Natural killer cell (primary cell): ENCODE results near the gene TRIM71. TPM values are rescaled to one million over a fixed set of nuclear protein-coding genes. Genes with fewer than 3 reads are reported as not detected.
"Not testable (repeated sequence)": the region's sequence is repeated elsewhere in the genome, so short reads cannot be mapped to it uniquely, and the experiment has no call there.

ENCODE experiments used
- ATAC-seq, 3 donors: fragments of 150-1000 bp in 2 of 3; fragments of 200-7000 bp in 1 of 3; cut with Tn5 transposase; 1 replicate in 1 of 3; 2 replicates in 2 of 3; pipeline ENCODE4 v1.10.0; 2021; ENCODE audit warnings: mild to moderate bottlenecking in 2 of 3, moderate library complexity in 2 of 3
- DNase-seq, 2 donors: peaks; one replicate each; pipeline versions ENCODE4 v3.0.0 to v3.0.0-alpha.2; 2013 to 2021; ENCODE audit warnings: mixed read lengths in 1 of 2
- H3K27ac ChIP-seq: one replicate; pipeline ENCODE4 v1.5.1; 2013; ENCODE audit warnings: mild to moderate bottlenecking, low read length
- H3K27me3 ChIP-seq: one replicate; pipeline ENCODE4 v1.6.1; 2013; ENCODE audit warnings: low read length; ENCODE audit not compliant: control insufficient read depth, insufficient read depth
- H3K36me3 ChIP-seq: one replicate; pipeline ENCODE4 v1.6.1; 2013; ENCODE audit warnings: low read length; ENCODE audit not compliant: control insufficient read depth, insufficient read depth
- H3K4me1 ChIP-seq: one replicate; pipeline ENCODE4 v1.6.1; 2013; ENCODE audit warnings: low read length; ENCODE audit not compliant: control insufficient read depth, insufficient read depth
- H3K4me3 ChIP-seq: one replicate; pipeline ENCODE4 v1.5.1; 2013; ENCODE audit warnings: low read length
- H3K9me3 ChIP-seq: one replicate; pipeline ENCODE4 v1.6.1; 2013; ENCODE audit warnings: low read length; ENCODE audit not compliant: control insufficient read depth, insufficient read depth
- H3K27ac Mint-ChIP-seq, 2 donors: one replicate each; pipeline ENCODE4 v1.8.0; 2022; ENCODE audit warnings: mild to moderate bottlenecking in 2 of 2, mixed read lengths in 2 of 2, moderate library complexity in 1 of 2
- H3K27me3 Mint-ChIP-seq, 2 donors: one replicate each; pipeline ENCODE4 v1.8.0; 2022; ENCODE audit warnings: low read depth in 2 of 2, mixed read lengths in 2 of 2
- H3K36me3 Mint-ChIP-seq: one replicate; pipeline ENCODE4 v1.8.0; 2022; ENCODE audit warnings: mixed read lengths
- H3K4me1 Mint-ChIP-seq, 2 donors: one replicate each; pipeline ENCODE4 v1.8.0; 2022; ENCODE audit warnings: mixed read lengths in 2 of 2
- H3K4me3 Mint-ChIP-seq: one replicate; pipeline ENCODE4 v1.8.0; 2022; ENCODE audit warnings: mild to moderate bottlenecking, moderate library complexity, mixed read lengths
- H3K9me3 Mint-ChIP-seq, 2 donors: one replicate each; pipeline ENCODE4 v1.8.0; 2022; ENCODE audit warnings: mixed read lengths in 2 of 2
- WGBS: methylation state at CpG from one replicate; pipeline ENCODE4 v1.1.7; 2013; ENCODE audit warnings: missing lambda C conversion rate; ENCODE audit not compliant: insufficient coverage; 5-methylcytosine and 5-hydroxymethylcytosine counted together
- intact Hi-C: fragments of 100-400 bp; cut with micrococcal nuclease; formaldehyde crosslinking; loops from one replicate; pipeline ENCODE4 v1.14.2; 2022
- total RNA-seq, 4 donors: library from RNA; stranded (reverse); fragments of 120-200 nt in 1 of 4; gene quantifications; one replicate each; pipeline versions ENCODE4 v1.2.3 to v1.2.4, GENCODE V29; 2013 to 2022
- TF ChIP-seq, protein P1 (sequence below): fragments of 200-600 bp; IDR thresholded peaks from one replicate; pipeline ENCODE4 v1.8.0; 2022; ENCODE audit warnings: antibody characterized with exemption

Gene TRIM71
- total RNA-seq, 3 donors from 2014 or later (not counting 1 experiment from before 2014, with no cell fraction given) = 0.05 TPM; not detected in 2

DNA sequence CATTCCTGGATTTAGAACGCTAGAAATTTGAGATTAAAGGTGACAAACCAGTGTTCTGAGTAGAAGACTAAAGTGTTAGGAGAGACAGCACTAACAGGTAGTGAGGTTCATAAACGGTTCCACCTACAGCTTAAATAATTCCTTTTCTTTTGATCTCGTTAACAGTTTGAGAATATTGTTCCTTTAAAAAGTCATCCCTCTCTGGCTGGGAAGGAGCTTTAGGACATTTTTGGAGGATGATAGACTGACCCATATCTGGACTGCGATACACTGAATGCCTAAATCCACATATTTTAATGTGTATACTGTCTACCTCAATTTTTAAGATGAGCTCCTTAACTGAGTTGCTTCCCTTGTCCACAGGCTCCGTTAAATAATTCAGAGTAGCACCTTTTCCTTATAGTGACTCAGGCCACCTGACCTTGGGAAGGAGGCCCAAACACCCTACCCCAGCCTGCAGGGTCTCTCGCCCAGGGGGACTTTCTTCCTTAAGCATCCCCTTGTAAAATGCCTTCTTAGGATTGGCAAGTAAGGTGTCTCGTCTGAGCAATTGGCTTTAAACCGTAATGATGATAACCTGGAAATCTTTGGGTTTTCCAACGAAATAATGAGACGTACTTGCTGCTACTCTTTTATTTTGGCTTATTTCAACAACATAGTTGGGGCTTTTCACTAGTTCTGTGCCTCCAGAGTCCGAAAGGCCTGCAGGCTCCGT, 3.3 kb downstream of the TRIM71 start:
- Mint-ChIP-seq H3K36me3 (no peaks in the 10 kb centered on the region), H3K27ac (no peak overlapping the region), H3K27me3 (peaks cover 23 to 30% of the 10 kb centered on the region in 2 donors), H3K4me3 (no peak overlapping the region), H3K4me1 (peaks cover 0 to 6% of the 10 kb centered on the region in 2 donors), H3K9me3 (no peaks in the 10 kb centered on the region)
- H3K27ac ChIP-seq = no peak overlapping the region
- H3K9me3 ChIP-seq = no peaks in the 10 kb centered on the region
- peaks cover 12% of the 10 kb centered on the region for H3K4me1 ChIP-seq
- WGBS = 79% methylated on average over 11 of the region's 12 CpGs
- DNase-seq = no peak
- H3K4me3 ChIP-seq = no peak overlapping the region
- H3K27me3 ChIP-seq = peaks cover 11% of the 10 kb centered on the region
- TF ChIP-seq, protein P1, sequence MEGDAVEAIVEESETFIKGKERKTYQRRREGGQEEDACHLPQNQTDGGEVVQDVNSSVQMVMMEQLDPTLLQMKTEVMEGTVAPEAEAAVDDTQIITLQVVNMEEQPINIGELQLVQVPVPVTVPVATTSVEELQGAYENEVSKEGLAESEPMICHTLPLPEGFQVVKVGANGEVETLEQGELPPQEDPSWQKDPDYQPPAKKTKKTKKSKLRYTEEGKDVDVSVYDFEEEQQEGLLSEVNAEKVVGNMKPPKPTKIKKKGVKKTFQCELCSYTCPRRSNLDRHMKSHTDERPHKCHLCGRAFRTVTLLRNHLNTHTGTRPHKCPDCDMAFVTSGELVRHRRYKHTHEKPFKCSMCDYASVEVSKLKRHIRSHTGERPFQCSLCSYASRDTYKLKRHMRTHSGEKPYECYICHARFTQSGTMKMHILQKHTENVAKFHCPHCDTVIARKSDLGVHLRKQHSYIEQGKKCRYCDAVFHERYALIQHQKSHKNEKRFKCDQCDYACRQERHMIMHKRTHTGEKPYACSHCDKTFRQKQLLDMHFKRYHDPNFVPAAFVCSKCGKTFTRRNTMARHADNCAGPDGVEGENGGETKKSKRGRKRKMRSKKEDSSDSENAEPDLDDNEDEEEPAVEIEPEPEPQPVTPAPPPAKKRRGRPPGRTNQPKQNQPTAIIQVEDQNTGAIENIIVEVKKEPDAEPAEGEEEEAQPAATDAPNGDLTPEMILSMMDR = no peak
- no peaks in the 10 kb centered on the region for H3K36me3 ChIP-seq
- no peak for ATAC-seq
- intact Hi-C loops = no loop called here

DNA sequence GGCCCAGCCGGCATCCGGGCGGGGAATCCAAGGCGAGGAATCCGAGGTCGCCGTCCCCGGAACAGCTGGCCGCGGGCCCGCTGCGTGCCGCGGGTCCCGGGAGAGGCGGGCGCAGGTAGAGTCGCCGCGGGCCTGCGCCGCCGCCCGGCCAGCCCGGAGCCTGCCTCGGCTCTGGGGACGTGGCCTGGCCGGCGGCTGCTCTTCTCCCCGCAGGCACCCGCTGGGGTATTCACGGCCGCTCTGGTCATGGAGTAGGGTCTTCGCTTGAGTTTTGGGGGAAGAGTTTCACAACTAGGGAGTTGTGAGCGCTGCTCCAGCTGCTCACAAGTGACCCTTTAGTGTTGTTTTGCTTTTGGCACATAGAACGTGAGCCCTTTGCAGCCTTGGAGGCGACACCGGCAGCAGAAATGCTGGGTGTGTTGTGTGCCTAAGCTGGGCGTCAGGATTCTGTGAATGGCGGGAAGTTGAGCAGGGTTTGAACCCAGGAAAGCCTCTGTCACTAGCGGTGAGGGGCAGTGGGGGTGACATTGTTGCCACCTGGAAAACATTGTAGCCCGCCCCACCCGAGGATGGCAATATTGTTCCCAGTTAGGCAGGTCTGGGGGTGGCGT, 4.0 kb downstream of the TRIM71 start:
- H3K27me3 Mint-ChIP-seq = peaks cover 23 to 25% of the 10 kb centered on the region in 2 donors
- no peaks in the 10 kb centered on the region for H3K9me3 ChIP-seq
- H3K9me3 Mint-ChIP-seq = no peaks in the 10 kb centered on the region
- WGBS = 82% methylated on average over 44 of the region's 44 CpGs
- intact Hi-C loops = no loop called here
- H3K4me3 ChIP-seq = no peak overlapping the region
- H3K4me3 Mint-ChIP-seq = no peak overlapping the region
- H3K36me3 ChIP-seq = no peaks in the 10 kb centered on the region
- peaks cover 11% of the 10 kb centered on the region for H3K27me3 ChIP-seq
- no peak overlapping the region for H3K27ac Mint-ChIP-seq
- H3K36me3 Mint-ChIP-seq = no peaks in the 10 kb centered on the region
- TF ChIP-seq, protein P1 = no peak
- H3K27ac ChIP-seq = no peak overlapping the region
- H3K4me1 Mint-ChIP-seq = peaks cover 0 to 2% of the 10 kb centered on the region in 2 donors
- H3K4me1 ChIP-seq = peaks cover 8% of the 10 kb centered on the region
- ATAC-seq = no peak
- no peak for DNase-seq

DNA sequence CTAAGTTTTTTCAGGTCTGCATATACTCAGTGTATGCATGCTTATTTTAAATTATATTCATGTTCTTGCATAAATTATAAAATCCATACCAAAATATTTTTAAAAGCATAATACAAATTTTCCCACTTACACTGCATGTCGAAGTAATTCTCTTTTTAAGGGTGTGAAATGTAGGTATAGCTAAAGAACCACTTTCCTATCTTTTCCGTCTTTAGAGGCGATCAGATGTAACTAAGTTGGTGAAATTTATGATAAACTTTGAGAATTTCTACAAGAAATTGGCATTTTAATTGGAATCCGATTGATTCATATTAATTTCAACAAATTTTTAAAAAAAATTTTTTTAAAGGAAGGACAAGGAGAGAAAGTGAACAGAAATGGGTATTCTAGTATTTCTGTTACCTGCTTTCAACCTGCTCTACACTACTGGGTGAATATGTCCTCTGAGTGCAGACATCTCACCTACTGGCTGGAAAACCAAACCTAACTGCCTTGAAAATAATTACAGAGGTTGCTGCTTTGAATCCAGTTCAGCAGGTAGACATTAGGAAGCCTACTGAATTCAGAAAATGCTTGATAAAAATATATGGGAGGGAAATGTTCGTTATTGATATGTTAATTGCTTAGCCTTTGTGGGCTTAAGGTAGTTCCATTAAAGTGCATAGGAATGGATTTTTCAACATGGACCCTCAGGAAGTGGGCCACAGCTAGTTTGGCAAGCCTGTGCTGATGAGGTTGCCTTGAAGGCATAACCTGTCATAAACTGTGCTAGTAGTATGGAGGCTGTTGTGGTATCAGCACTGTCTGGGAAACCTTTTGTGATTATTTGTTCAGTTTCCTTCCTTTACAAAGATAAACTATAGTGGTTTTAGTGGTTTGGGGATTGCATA, 5.1 kb downstream of the TRIM71 start:
- Histone ChIP-seq H3K36me3 (no peaks in the 10 kb centered on the region), H3K4me3 (no peak overlapping the region), H3K27me3 (peaks cover 6% of the 10 kb centered on the region), H3K9me3 (no peaks in the 10 kb centered on the region), H3K4me1 (peaks cover 1% of the 10 kb centered on the region), H3K27ac (no peak overlapping the region)
- DNase-seq (no peak), ATAC-seq (no peak)
- Mint-ChIP-seq H3K27ac (no peak overlapping the region), H3K4me3 (no peak overlapping the region), H3K27me3 (peaks cover 19 to 23% of the 10 kb centered on the region in 2 donors), H3K36me3 (no peaks in the 10 kb centered on the region), H3K9me3 (no peaks in the 10 kb centered on the region), H3K4me1 (no peaks in the 10 kb centered on the region)
- TF ChIP-seq, protein P1 = no peak
- 82% methylated on average over 2 of the region's 5 CpGs for WGBS
- intact Hi-C loops = no loop called here

DNA sequence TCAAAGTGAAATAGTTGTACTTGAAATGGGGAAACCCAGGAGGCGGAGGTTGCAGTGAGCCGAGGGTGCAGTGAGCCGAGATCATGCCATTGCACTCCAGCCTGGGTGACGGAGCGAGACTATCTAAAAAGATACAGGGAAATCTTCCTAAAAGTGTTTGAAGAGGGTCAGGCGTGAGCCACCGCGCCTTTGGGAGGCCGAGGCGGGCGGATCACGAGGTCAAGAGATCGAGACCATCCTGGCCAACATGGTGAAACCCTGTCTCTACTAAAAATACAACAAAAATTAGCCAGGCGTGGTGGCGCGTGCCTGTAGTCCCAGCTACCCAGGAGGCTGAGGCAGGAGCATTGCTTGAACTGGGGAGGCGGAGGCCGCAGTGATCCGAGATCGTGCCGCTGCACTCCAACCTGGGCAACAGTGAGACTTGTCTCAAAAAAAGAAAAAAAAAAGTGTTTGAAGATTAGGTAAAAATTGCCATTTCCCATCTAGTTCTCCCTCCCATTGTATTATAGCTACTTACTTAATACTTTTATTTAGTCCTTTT, 5.9 kb downstream of the TRIM71 start:
- H3K4me1 Mint-ChIP-seq, intact Hi-C loops, H3K9me3 ChIP-seq, DNase-seq, H3K27ac Mint-ChIP-seq, H3K9me3 Mint-ChIP-seq, H3K27ac ChIP-seq, H3K36me3 Mint-ChIP-seq, ATAC-seq, H3K4me3 Mint-ChIP-seq, H3K4me1 ChIP-seq, H3K4me3 ChIP-seq, H3K27me3 ChIP-seq, H3K36me3 ChIP-seq: not testable (repeated sequence)
- H3K27me3 Mint-ChIP-seq = peaks cover 15 to 22% of the 10 kb centered on the region in 2 donors
- WGBS = 93% methylated on average over 21 of the region's 21 CpGs
